DOHH2 (cell line): ENCODE results near the gene UBASH3B.

Source experiments
- CTCF ChIP-seq: fragments of 200-600 bp; sonication (generic); IDR thresholded peaks from one replicate; pipeline ENCODE4 v1.5.1; 2014; ENCODE audit warnings: antibody characterized with exemption, mild to moderate bottlenecking, low read depth, low read length; ENCODE audit not compliant: poor library complexity, severe bottlenecking
- EZH2phosphoT487 ChIP-seq: fragments of 200-600 bp; sonication (generic); IDR thresholded peaks from 2 replicates; pipeline ENCODE4 v1.6.1; 2017; ENCODE audit warnings: borderline replicate concordance, mild to moderate bottlenecking, antibody characterized with exemption, low read length, moderate library complexity, mixed read lengths

- TF ChIP-seq CTCF (no peak), EZH2phosphoT487 (no peak)
These were observed 197.3 kb downstream of the UBASH3B start for GRCh38 chr11:122852796-122853160.
